Karpas-422 (cell line): ENCODE results near the gene PJA2. TPM values are rescaled to one million over a fixed set of nuclear protein-coding genes. Genes with fewer than 3 reads are reported as not detected.

Experiments used
- DNase-seq: peaks from one replicate; pipeline ENCODE4 v3.0.0-alpha.2; 2015
- H2AFZ ChIP-seq: fragments of 200-600 bp; sonication (generic); 2 replicates; pipeline ENCODE4 v1.6.1; 2014; ENCODE audit warnings: antibody characterized with exemption, low read length, mixed read lengths
- H3K27ac ChIP-seq: fragments of 200-600 bp; sonication (generic); 2 replicates; pipeline ENCODE4 v1.5.1; 2014; ENCODE audit warnings: mild to moderate bottlenecking, low read length, moderate library complexity
- H3K27me3 ChIP-seq: fragments of 200-600 bp; sonication (generic); 2 replicates; pipeline ENCODE4 v1.6.1; 2014; ENCODE audit warnings: low read length, mixed read lengths
- H3K36me3 ChIP-seq: fragments of 200-600 bp; sonication (generic); 2 replicates; pipeline ENCODE4 v1.6.1; 2014; ENCODE audit warnings: low read length, mixed read lengths; ENCODE audit not compliant: insufficient read depth
- H3K4me1 ChIP-seq: fragments of 200-600 bp; sonication (generic); 2 replicates; pipeline ENCODE4 v1.6.1; 2014; ENCODE audit warnings: mild to moderate bottlenecking, low read length, mixed read lengths
- H3K4me2 ChIP-seq: fragments of 200-600 bp; sonication (generic); 2 replicates; pipeline ENCODE4 v1.6.1; 2014; ENCODE audit warnings: low read length, low read depth, mild to moderate bottlenecking; ENCODE audit not compliant: poor library complexity, severe bottlenecking
- H3K4me3 ChIP-seq: fragments of 200-600 bp; sonication (generic); 2 replicates; pipeline ENCODE4 v1.5.1; 2014; ENCODE audit warnings: mild to moderate bottlenecking, antibody characterized with exemption, low read length, mixed read lengths
- H3K79me2 ChIP-seq: fragments of 200-600 bp; sonication (generic); 2 replicates; pipeline ENCODE4 v1.6.1; 2014; ENCODE audit warnings: mild to moderate bottlenecking, low read length, mixed read lengths
- H3K9ac ChIP-seq: fragments of 200-600 bp; sonication (generic); 2 replicates; pipeline ENCODE4 v1.6.0; 2014; ENCODE audit warnings: low read length
- H3K9me2 ChIP-seq: fragments of 200-600 bp; sonication (generic), shearing (Covaris generic); replicated peaks from 2 replicates; pipeline ENCODE4 v1.6.0; 2014; ENCODE audit warnings: mild to moderate bottlenecking, low read length, moderate library complexity; ENCODE audit not compliant: insufficient read depth
- H3K9me3 ChIP-seq: fragments of 300-700, 200-600 bp; sonication (generic); 2 replicates; pipeline ENCODE4 v1.6.1; 2014; ENCODE audit warnings: low read length, mixed read lengths
- H4K20me1 ChIP-seq: fragments of 200-600 bp; sonication (generic); 2 replicates; pipeline ENCODE4 v1.6.1; 2014; ENCODE audit warnings: mild to moderate bottlenecking, antibody characterized with exemption, low read length, low read depth; ENCODE audit not compliant: insufficient read depth
- total RNA-seq: library from RNA; depleted of rRNA; stranded (reverse); fragments of >200 nt; shearing (Covaris generic); gene quantifications from 2 replicates; pipeline ENCODE4 v1.2.3, GENCODE V29; 2014; ENCODE audit warnings: low replicate concordance

The PJA2 gene
- total RNA-seq, 1 experiment from 2014 or later, result 50.1 TPM

DNA sequence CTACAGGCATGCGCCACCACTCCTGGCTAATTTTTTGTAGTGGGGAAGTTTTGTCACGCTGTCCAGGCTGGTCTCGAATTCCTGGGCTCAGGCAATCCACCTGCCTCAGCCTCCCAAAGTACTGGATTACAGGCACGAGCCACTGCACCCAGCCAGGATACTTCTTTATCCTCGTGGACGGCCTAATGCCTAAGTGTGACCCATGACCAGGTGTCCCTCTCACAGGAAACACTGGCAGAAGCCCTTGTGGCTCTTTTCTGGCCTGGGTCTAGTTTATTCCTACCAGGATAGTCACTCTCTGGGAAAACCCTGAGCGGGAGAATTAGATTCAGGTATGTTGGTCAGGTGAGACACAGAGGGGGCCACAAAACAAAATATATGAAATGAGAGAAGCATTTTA, 90.4 kb downstream of the PJA2 start:
- Histone ChIP-seq H3K36me3 (no peaks in the 10 kb centered on the region), H3K27me3 (no peaks in the 10 kb centered on the region), H3K79me2 (no peaks in the 10 kb centered on the region), H3K9me2 (no peaks in the 10 kb centered on the region), H4K20me1 (no peaks in the 10 kb centered on the region), H3K27ac (no peak overlapping the region), H2AFZ (no peak overlapping the region), H3K9ac (no peak overlapping the region), H3K4me3 (no peak overlapping the region), H3K4me2 (no peak overlapping the region), H3K9me3 (no peaks in the 10 kb centered on the region), H3K4me1 (no peaks in the 10 kb centered on the region)
- no peak for DNase-seq

DNA sequence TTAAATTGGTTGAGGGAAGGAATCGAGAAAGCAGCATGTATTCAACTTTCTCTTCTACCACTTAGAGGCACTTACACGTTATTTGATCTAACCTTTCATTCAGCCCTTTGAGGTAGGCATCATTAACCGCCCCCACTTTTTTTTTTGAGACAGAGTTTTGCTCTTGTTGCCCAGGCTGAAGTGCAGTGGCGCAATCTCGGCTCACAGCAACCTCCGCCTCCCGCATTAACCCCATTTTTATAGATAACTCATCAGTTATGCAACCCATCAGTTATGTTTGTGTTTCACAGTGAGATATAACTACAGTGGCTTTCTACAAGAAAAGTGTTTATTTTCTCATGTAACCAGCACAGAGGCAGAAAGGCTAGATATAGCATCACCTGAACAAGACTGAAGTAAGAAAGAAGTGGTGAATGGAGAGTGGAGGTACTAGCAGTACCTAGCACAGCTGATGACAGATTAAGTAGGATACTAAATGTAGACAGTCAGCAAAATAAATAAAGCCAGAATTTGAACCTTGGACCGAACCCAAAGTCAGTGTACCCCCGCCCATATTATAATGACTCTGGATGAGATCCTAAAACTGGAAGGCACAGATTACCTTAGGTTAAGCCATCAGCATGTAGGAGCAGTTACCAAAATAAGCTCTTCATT, 91.2 kb downstream of the PJA2 start:
- no peak overlapping the region for H2AFZ ChIP-seq
- H3K79me2 ChIP-seq, result no peaks in the 10 kb centered on the region
- no peaks in the 10 kb centered on the region for H3K9me2 ChIP-seq
- H3K9ac ChIP-seq, result no peak overlapping the region
- H3K4me1 ChIP-seq, result no peaks in the 10 kb centered on the region
- no peaks in the 10 kb centered on the region for H3K9me3 ChIP-seq
- H3K36me3 ChIP-seq, result no peaks in the 10 kb centered on the region
- no peak for DNase-seq
- no peak overlapping the region for H3K27ac ChIP-seq
- no peak overlapping the region for H3K4me3 ChIP-seq
- H4K20me1 ChIP-seq, result no peaks in the 10 kb centered on the region
- no peaks in the 10 kb centered on the region for H3K27me3 ChIP-seq
- no peak overlapping the region for H3K4me2 ChIP-seq

DNA sequence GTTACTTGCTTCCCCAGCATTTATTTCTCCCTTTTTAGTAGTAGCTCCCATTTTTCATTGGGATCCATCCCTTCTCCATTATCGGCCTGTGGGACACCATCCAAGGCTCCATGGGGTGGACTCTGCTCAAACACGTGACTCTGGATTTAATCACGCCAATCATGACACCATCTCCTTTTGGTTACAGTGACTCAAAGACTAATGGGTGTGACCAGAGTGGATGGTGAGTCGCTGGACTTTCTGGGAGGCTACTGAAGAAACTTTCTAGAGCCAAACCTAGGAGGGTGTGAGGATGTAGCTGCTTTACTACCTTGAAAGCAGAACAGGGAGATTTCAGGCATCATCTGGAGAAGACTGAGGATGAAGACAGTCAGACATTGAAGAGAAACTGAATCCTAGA, 93.1 kb downstream of the PJA2 start:
- Histone ChIP-seq H3K36me3 (no peaks in the 10 kb centered on the region), H4K20me1 (no peaks in the 10 kb centered on the region), H3K27me3 (no peaks in the 10 kb centered on the region), H2AFZ (no peak overlapping the region), H3K27ac (no peak overlapping the region), H3K4me1 (no peaks in the 10 kb centered on the region), H3K9me2 (no peaks in the 10 kb centered on the region), H3K9me3 (no peaks in the 10 kb centered on the region), H3K9ac (no peak overlapping the region), H3K79me2 (no peaks in the 10 kb centered on the region), H3K4me3 (no peak overlapping the region), H3K4me2 (no peak overlapping the region)
- no peak for DNase-seq

DNA sequence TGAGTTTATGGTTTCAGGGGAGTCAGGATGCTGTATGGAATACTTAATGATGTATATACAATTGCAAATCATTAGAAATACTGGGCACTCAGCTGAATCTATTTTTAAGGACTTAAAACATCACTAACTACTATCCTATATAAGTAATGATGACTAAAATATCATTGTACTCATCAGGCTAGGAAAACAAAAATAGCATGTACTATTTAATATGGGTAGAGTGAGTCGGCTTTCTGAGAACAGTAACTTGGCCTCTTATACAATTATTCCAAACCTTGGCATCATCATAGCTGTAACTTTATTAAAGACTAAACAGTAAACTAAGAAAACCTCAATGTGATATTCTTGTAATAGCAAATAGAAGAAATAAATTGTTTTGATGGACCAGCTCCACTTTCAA, 94.5 kb downstream of the PJA2 start:
- Histone ChIP-seq H3K9me3 (no peaks in the 10 kb centered on the region), H3K4me3 (no peak overlapping the region), H3K4me1 (no peaks in the 10 kb centered on the region), H3K9me2 (no peaks in the 10 kb centered on the region), H3K9ac (no peak overlapping the region), H2AFZ (no peak overlapping the region), H3K36me3 (no peaks in the 10 kb centered on the region), H3K79me2 (no peaks in the 10 kb centered on the region), H3K27ac (no peak overlapping the region), H3K4me2 (no peak overlapping the region), H3K27me3 (no peaks in the 10 kb centered on the region), H4K20me1 (no peaks in the 10 kb centered on the region)
- no peak for DNase-seq

DNA sequence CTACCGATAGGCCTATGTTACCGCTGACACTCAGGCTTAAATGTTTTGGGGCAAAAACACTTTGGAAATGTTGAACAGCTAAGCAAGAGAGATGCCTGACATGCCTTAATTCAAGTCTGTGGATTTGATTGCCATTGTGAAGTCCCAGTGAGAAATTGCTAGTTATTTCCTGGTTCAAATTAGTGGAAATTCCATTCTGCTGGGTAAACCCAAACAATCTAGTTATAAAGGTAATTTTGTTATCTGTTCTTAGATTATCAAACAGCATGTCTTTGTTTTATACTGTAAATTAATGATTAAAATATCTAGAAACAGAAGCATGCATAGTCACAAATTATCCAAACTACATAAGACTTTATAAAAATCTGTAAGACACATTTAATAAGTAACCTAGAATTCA, 96.6 kb downstream of the PJA2 start:
- no peaks in the 10 kb centered on the region for H3K9me2 ChIP-seq
- no peak overlapping the region for H3K4me3 ChIP-seq
- DNase-seq, result no peak
- no peak overlapping the region for H2AFZ ChIP-seq
- H3K27me3 ChIP-seq, result no peaks in the 10 kb centered on the region
- no peaks in the 10 kb centered on the region for H3K36me3 ChIP-seq
- H3K27ac ChIP-seq, result no peak overlapping the region
- H4K20me1 ChIP-seq, result no peaks in the 10 kb centered on the region
- no peaks in the 10 kb centered on the region for H3K4me1 ChIP-seq
- H3K79me2 ChIP-seq, result no peaks in the 10 kb centered on the region
- H3K9me3 ChIP-seq, result no peaks in the 10 kb centered on the region
- H3K9ac ChIP-seq, result no peak overlapping the region
- no peak overlapping the region for H3K4me2 ChIP-seq

DNA sequence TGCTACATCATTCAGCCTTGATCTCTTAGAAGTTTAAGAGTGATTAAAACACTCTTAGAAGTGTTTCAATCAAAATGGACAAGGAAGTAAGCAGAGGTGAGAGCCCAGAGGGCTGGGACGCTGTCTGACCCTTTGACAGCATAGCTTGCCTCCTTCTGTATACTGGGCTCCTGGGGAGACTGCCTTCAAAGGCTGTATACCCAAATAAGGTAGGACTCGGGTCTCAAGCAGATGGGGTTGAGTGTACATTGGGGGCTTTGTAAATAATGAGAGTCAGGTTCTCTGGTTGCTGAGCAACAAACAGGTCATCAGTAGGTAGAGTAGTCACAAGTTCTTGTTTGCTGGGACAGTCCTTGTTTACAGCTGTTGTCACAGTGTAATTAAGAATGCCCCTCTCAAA, 97.1 kb downstream of the PJA2 start:
- Histone ChIP-seq H3K4me2 (no peak overlapping the region), H3K36me3 (no peaks in the 10 kb centered on the region), H3K27ac (no peak overlapping the region), H3K4me1 (no peaks in the 10 kb centered on the region), H3K9ac (no peak overlapping the region), H3K79me2 (no peaks in the 10 kb centered on the region), H3K9me3 (no peaks in the 10 kb centered on the region), H2AFZ (no peak overlapping the region), H3K9me2 (no peaks in the 10 kb centered on the region), H3K27me3 (no peaks in the 10 kb centered on the region), H3K4me3 (no peak overlapping the region), H4K20me1 (no peaks in the 10 kb centered on the region)
- DNase-seq, result no peak

DNA sequence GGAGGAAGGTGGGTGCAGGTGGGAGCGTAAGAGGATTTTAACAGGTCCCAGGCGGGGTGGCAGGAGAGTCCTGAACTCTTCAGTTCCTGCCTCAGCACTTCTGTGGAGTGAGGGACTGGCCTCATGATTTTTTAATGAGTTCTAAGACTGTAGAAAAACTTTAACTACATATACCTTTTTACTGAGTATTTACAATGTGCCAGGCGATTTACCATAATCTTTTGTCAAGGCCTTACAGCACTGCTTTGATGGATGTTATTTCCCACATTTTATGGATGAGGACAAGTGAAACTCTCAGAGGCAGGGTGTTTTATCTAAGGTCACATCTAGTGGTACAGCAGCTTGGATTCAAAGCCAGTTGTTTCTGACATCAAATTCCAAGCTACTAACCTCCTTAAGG, 99.5 kb downstream of the PJA2 start:
- no peak overlapping the region for H3K9ac ChIP-seq
- H2AFZ ChIP-seq, result no peak overlapping the region
- no peaks in the 10 kb centered on the region for H3K9me3 ChIP-seq
- no peaks in the 10 kb centered on the region for H3K79me2 ChIP-seq
- no peaks in the 10 kb centered on the region for H3K9me2 ChIP-seq
- H3K27ac ChIP-seq, result no peak overlapping the region
- H3K4me3 ChIP-seq, result no peak overlapping the region
- no peaks in the 10 kb centered on the region for H3K4me1 ChIP-seq
- H3K27me3 ChIP-seq, result no peaks in the 10 kb centered on the region
- DNase-seq, result no peak
- no peaks in the 10 kb centered on the region for H4K20me1 ChIP-seq
- H3K36me3 ChIP-seq, result no peaks in the 10 kb centered on the region
- H3K4me2 ChIP-seq, result no peak overlapping the region

DNA sequence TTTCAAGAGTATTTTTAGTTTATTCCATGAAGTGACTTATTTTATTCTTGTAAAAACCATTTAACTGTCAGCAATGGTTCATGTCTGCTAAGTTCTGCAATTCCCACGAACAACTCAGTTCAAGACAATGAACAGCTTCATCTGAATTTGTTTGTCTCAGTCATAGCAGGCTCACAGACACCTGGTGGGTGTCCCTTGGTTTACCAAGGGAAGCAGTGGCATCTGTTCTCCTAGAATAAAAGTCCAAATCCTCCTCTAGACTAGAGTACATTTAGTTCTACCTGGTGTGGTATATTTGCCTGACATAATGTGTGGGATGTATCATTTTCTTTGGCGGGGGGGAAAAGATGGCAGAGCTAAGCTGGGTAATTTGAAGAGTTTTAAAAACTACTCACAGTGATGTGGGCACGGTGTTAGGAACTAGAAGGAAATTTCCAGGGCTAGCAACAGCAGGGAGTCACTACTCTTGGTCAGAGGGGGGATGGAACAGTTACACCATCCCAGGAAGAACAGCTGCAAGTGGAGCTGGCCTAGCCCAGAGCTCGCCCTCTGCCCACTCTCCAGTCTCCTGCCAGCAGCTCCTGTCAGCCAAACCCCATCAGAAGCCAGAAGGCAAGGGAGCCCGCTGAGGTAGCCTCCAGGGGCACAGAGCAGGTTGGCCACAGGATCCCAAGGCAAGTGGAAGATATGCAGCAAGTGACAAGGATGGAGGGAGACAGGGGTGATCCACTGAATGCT, 100.3 kb downstream of the PJA2 start:
- Histone ChIP-seq H2AFZ (no peak overlapping the region), H4K20me1 (no peaks in the 10 kb centered on the region), H3K27me3 (no peaks in the 10 kb centered on the region), H3K9me2 (no peaks in the 10 kb centered on the region), H3K36me3 (no peaks in the 10 kb centered on the region), H3K4me1 (no peaks in the 10 kb centered on the region), H3K9ac (no peak overlapping the region), H3K4me2 (no peak overlapping the region), H3K79me2 (no peaks in the 10 kb centered on the region), H3K9me3 (no peaks in the 10 kb centered on the region), H3K27ac (no peak overlapping the region), H3K4me3 (no peak overlapping the region)
- DNase-seq, result no peak
